Chondrocyte (in vitro differentiated cells): ENCODE measurements around the gene SPATS2. TPM values are rescaled to one million over a fixed set of nuclear protein-coding genes. Genes with fewer than 3 reads are reported as not detected.
A peak's percentile ranks its signal among the peaks of the same experiment; 100 is the strongest.

Experiments used
- DNase-seq: peaks from one replicate; pipeline ENCODE4 v3.0.0; 2021; ENCODE audit warnings: mixed read lengths, low spot score
- H3K27ac Mint-ChIP-seq: one replicate; pipeline ENCODE4 v1.8.0; 2021; ENCODE audit warnings: mild to moderate bottlenecking, moderate library complexity, mixed read lengths; ENCODE audit not compliant: unreplicated experiment
- H3K27me3 Mint-ChIP-seq: 2 replicates; pipeline ENCODE4 v1.8.0; 2021; ENCODE audit warnings: low read depth, mixed read lengths
- H3K36me3 Mint-ChIP-seq: 2 replicates; pipeline ENCODE4 v1.8.0; 2021; ENCODE audit warnings: low read depth, mixed read lengths
- H3K4me1 Mint-ChIP-seq: 2 replicates; pipeline ENCODE4 v1.8.0; 2021; ENCODE audit warnings: low read depth, mild to moderate bottlenecking, mixed read lengths
- H3K4me3 Mint-ChIP-seq: one replicate; pipeline ENCODE4 v1.8.0; 2021; ENCODE audit warnings: mild to moderate bottlenecking, moderate library complexity, mixed read lengths; ENCODE audit not compliant: unreplicated experiment
- H3K9me3 Mint-ChIP-seq: 2 replicates; pipeline ENCODE4 v1.8.0; 2021; ENCODE audit warnings: low read depth, mixed read lengths
- CTCF ChIP-seq: fragments of 200-600 bp; sonication (generic); IDR thresholded peaks from 2 replicates; pipeline ENCODE4 v1.5.0; 2021; ENCODE audit warnings: antibody characterized with exemption, mild to moderate bottlenecking, moderate library complexity
- total RNA-seq: library from RNA; stranded (reverse); gene quantifications from 3 replicates; pipeline ENCODE4 v1.2.1, GENCODE V29; 2021

SPATS2 gene
- total RNA-seq, 1 donor from 2014 or later, result 24.2 TPM

DNA sequence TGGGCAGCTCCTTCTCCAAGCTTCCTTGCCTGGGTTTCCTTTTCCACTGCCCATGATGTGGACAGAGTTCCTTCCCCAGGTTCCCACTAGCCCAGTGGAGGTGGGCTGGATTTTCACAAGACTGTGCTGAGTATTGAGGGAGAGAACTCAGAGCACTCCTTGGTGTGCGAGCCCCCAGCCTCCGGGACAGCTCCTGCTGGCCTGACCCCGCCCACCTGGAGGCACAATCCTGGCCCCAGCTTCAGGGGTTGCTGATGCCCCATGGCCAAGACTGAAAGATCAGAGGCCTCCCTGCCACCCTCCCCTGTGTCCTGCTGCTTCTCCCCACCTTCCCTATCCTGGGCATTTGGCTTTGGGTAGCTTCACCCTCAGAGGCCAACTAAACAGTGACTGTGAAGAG is 179.2 kb downstream of the SPATS2 start:
- Mint-ChIP-seq H3K27me3 (peaks cover 31% of the 10 kb centered on the region), H3K27ac (no peak overlapping the region)

GRCh38 chr12:49547090-49547690 is 179.9 kb downstream of the SPATS2 start:
- H3K9me3 Mint-ChIP-seq, result no peaks in the 10 kb centered on the region
- peaks cover 31% of the 10 kb centered on the region for H3K27me3 Mint-ChIP-seq
- peaks cover 3% of the 10 kb centered on the region for H3K4me1 Mint-ChIP-seq
- TF ChIP-seq CTCF, result no peak
- DNase-seq, result no peak
- no peaks in the 10 kb centered on the region for H3K36me3 Mint-ChIP-seq
- no peak overlapping the region for H3K4me3 Mint-ChIP-seq
- no peak overlapping the region for H3K27ac Mint-ChIP-seq

More for the DNA sequence above, 179.2 kb downstream of the SPATS2 start:
- Mint-ChIP-seq H3K4me3 (no peak overlapping the region), H3K4me1 (peaks cover 3% of the 10 kb centered on the region), H3K36me3 (no peaks in the 10 kb centered on the region), H3K9me3 (no peaks in the 10 kb centered on the region)
- DNase-seq, result no peak
- TF ChIP-seq CTCF, result no peak

DNA sequence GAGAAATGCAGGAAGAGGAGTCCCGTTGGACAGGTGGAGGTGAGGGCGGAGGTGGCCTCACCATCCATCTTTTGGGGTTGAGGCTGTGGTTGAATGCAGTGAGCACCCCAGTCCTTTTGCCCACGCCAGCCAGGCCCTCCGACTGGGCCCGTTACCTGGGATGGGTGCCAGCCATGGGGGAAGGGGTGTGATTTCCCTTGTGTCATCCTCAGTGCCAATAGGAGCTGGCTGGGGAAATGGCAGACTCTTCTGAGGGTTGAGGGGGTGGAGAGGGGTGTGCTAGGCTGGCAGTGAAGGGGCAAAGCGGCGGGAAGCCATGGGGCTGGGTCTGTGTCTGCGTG is 181.2 kb downstream of the SPATS2 start:
- H3K27ac Mint-ChIP-seq, result no peak overlapping the region
- TF ChIP-seq CTCF, result no peak
- H3K4me3 Mint-ChIP-seq, result no peak overlapping the region
- no peaks in the 10 kb centered on the region for H3K36me3 Mint-ChIP-seq
- DNase-seq, result no peak
- H3K4me1 Mint-ChIP-seq, result peaks cover 3% of the 10 kb centered on the region
- H3K9me3 Mint-ChIP-seq, result no peaks in the 10 kb centered on the region
- H3K27me3 Mint-ChIP-seq, result peaks cover 30% of the 10 kb centered on the region

GRCh38 chr12:49548822-49549648 is 181.8 kb downstream of the SPATS2 start:
- DNase-seq, result no peak
- no peaks in the 10 kb centered on the region for H3K36me3 Mint-ChIP-seq
- H3K9me3 Mint-ChIP-seq, result no peaks in the 10 kb centered on the region
- H3K27me3 Mint-ChIP-seq, result peaks cover 29% of the 10 kb centered on the region
- TF ChIP-seq CTCF, result peak; percentile 54
- H3K4me1 Mint-ChIP-seq, result peaks cover 3% of the 10 kb centered on the region
- no peak overlapping the region for H3K27ac Mint-ChIP-seq
- H3K4me3 Mint-ChIP-seq, result peak overlapping the region; percentile 22

- H3K9me3 Mint-ChIP-seq, result no peaks in the 10 kb centered on the region
- no peak for DNase-seq
- no peaks in the 10 kb centered on the region for H3K36me3 Mint-ChIP-seq
- peaks cover 3% of the 10 kb centered on the region for H3K4me1 Mint-ChIP-seq
- no peak for TF ChIP-seq CTCF
- H3K4me3 Mint-ChIP-seq, result no peak overlapping the region
- H3K27ac Mint-ChIP-seq, result no peak overlapping the region
- H3K27me3 Mint-ChIP-seq, result peaks cover 21% of the 10 kb centered on the region
These were observed 182.8 kb downstream of the SPATS2 start for GRCh38 chr12:49549735-49550692.
